ENCODE results near the gene NID2. TPM values are rescaled to one million over a fixed set of nuclear protein-coding genes. Genes with fewer than 3 reads are reported as not detected.

NID2 gene
- total RNA-seq, 1 experiment from 2014 or later = 12.6 TPM

- TF ChIP-seq CTCF (conservative IDR thresholded peaks at IDR 0.05; ENCODE audit: low read depth, low read length) = no peak
- no peak for TF ChIP-seq EZH2 (IDR thresholded peaks at IDR 0.05; ENCODE audit: borderline replicate concordance, low read depth, low read length, poor library complexity, severe bottlenecking)
- no peak for DNase-seq (ENCODE audit: low spot score)
- POLR2A ChIA-PET (ENCODE audit: low non-redundant PET) = no interaction called here
- Histone ChIP-seq H3K4me1 (ENCODE audit: insufficient read depth, low read length, poor library complexity, severe bottlenecking) (peaks cover 5% of the 10 kb centered on the region), H3K4me3 (ENCODE audit: low read depth, low read length, poor library complexity, severe bottlenecking) (no peak overlapping the region), H3K36me3 (ENCODE audit: insufficient read depth, low read length, poor library complexity, severe bottlenecking) (peaks cover 79% of the 10 kb centered on the region), H3K27ac (ENCODE audit: low read depth, low read length, poor library complexity, severe bottlenecking) (no peak overlapping the region), H3K27me3 (replicated peaks; ENCODE audit: insufficient read depth, low read depth, low read length, poor library complexity) (no peaks in the 10 kb centered on the region), H3K9me3 (ENCODE audit: low read depth, low read length, poor library complexity, severe bottlenecking) (no peaks in the 10 kb centered on the region)
- BruUV-seq (replicated peaks) = no TSS peak
- CTCF ChIA-PET = no interaction called here
- intact Hi-C loops (cut with micrococcal nuclease; ENCODE audit: unreplicated experiment) = loop anchor here (5.0 to 10.0 kb wide), 2 partner anchors 72 to 475 kb away; no protein-coding TSS in a partner anchor
Measured at GRCh38 chr14:52000019-52000582, 68.8 kb downstream of the NID2 start.

GRCh38 chr14:51999084-51999483 lies 69.8 kb downstream of the NID2 start:
- ChIA-PET POLR2A (ENCODE audit: low non-redundant PET) (no interaction called here), CTCF (no interaction called here)
- TF ChIP-seq CTCF (conservative IDR thresholded peaks at IDR 0.05; ENCODE audit: low read depth, low read length) (no peak), EZH2 (IDR thresholded peaks at IDR 0.05; ENCODE audit: borderline replicate concordance, low read depth, low read length, poor library complexity, severe bottlenecking) (no peak)
- Histone ChIP-seq H3K4me3 (ENCODE audit: low read depth, low read length, poor library complexity, severe bottlenecking) (no peak overlapping the region), H3K9me3 (ENCODE audit: low read depth, low read length, poor library complexity, severe bottlenecking) (no peaks in the 10 kb centered on the region), H3K4me1 (ENCODE audit: insufficient read depth, low read length, poor library complexity, severe bottlenecking) (peaks cover 5% of the 10 kb centered on the region), H3K27me3 (replicated peaks; ENCODE audit: insufficient read depth, low read depth, low read length, poor library complexity) (no peaks in the 10 kb centered on the region), H3K27ac (ENCODE audit: low read depth, low read length, poor library complexity, severe bottlenecking) (no peak overlapping the region), H3K36me3 (ENCODE audit: insufficient read depth, low read length, poor library complexity, severe bottlenecking) (peaks cover 79% of the 10 kb centered on the region)
- no TSS peak for BruUV-seq (replicated peaks)
- DNase-seq (ENCODE audit: low spot score) = no peak
- intact Hi-C loops (cut with micrococcal nuclease; ENCODE audit: unreplicated experiment) = loop anchor here (10.0 kb wide), 1 partner anchor 276 kb away; no protein-coding TSS in a partner anchor

GRCh38 chr14:51998348-51998747 lies 70.5 kb downstream of the NID2 start:
- peaks cover 79% of the 10 kb centered on the region for H3K36me3 ChIP-seq (ENCODE audit: insufficient read depth, low read length, poor library complexity, severe bottlenecking)
- CTCF ChIA-PET = no interaction called here
- no TSS peak for BruUV-seq (replicated peaks)

More at GRCh38 chr14:51998348-51998747, 70.5 kb downstream of the NID2 start:
- no peak for DNase-seq (ENCODE audit: low spot score)
- no peak overlapping the region for H3K4me3 ChIP-seq (ENCODE audit: low read depth, low read length, poor library complexity, severe bottlenecking)
- intact Hi-C loops (cut with micrococcal nuclease; ENCODE audit: unreplicated experiment) = loop anchor here (10.0 kb wide), 1 partner anchor 276 kb away; no protein-coding TSS in a partner anchor
- H3K27me3 ChIP-seq (replicated peaks; ENCODE audit: insufficient read depth, low read depth, low read length, poor library complexity) = no peaks in the 10 kb centered on the region
- H3K4me1 ChIP-seq (ENCODE audit: insufficient read depth, low read length, poor library complexity, severe bottlenecking) = peaks cover 5% of the 10 kb centered on the region
- no peak for TF ChIP-seq CTCF (conservative IDR thresholded peaks at IDR 0.05; ENCODE audit: low read depth, low read length)
- TF ChIP-seq EZH2 (IDR thresholded peaks at IDR 0.05; ENCODE audit: borderline replicate concordance, low read depth, low read length, poor library complexity, severe bottlenecking) = no peak
- H3K27ac ChIP-seq (ENCODE audit: low read depth, low read length, poor library complexity, severe bottlenecking) = no peak overlapping the region
- H3K9me3 ChIP-seq (ENCODE audit: low read depth, low read length, poor library complexity, severe bottlenecking) = no peaks in the 10 kb centered on the region
- POLR2A ChIA-PET (ENCODE audit: low non-redundant PET) = no interaction called here

Measured in A673 (cell line).